GM18498 (cell line): ENCODE measurements around the gene NARS2.
A peak's percentile ranks its signal among the peaks of the same experiment; 100 is the strongest.

ENCODE experiments used
- ATAC-seq: cut with Tn5 transposase; IDR thresholded peaks from one replicate; pipeline ENCODE4 v1.9.1; 2021; ENCODE audit warnings: mild to moderate bottlenecking, moderate library complexity; ENCODE audit not compliant: unreplicated experiment

Gene NARS2

GRCh38 chr11:78446210-78446609, 128.5 kb downstream of the NARS2 start:
- ATAC-seq = no peak

GRCh38 chr11:78444726-78445125, 129.9 kb downstream of the NARS2 start:
- ATAC-seq = no peak

- no peak for ATAC-seq
Measured at GRCh38 chr11:78441956-78442355, 132.7 kb downstream of the NARS2 start.

- ATAC-seq = peak; percentile 82
Measured at GRCh38 chr11:78438298-78438975, 136.2 kb downstream of the NARS2 start.

- no peak for ATAC-seq
Measured at GRCh38 chr11:78432956-78433355, 141.7 kb downstream of the NARS2 start.

- no peak for ATAC-seq
Measured at GRCh38 chr11:78432058-78432515, 142.6 kb downstream of the NARS2 start.

GRCh38 chr11:78429660-78430059, 145.0 kb downstream of the NARS2 start:
- ATAC-seq = no peak

GRCh38 chr11:78429209-78429608, 145.5 kb downstream of the NARS2 start:
- no peak for ATAC-seq

GRCh38 chr11:78428773-78429172, 145.9 kb downstream of the NARS2 start:
- ATAC-seq = no peak

- no peak for ATAC-seq
Measured at GRCh38 chr11:78428266-78428636, 146.4 kb downstream of the NARS2 start.

GRCh38 chr11:78427615-78428265, 146.9 kb downstream of the NARS2 start:
- peak; percentile 39 for ATAC-seq

GRCh38 chr11:78426845-78427244, 147.8 kb downstream of the NARS2 start:
- no peak for ATAC-seq

GRCh38 chr11:78425399-78426070, 149.1 kb downstream of the NARS2 start:
- ATAC-seq = no peak

GRCh38 chr11:78424334-78425270, 150.1 kb downstream of the NARS2 start:
- peak; percentile 40 for ATAC-seq

- no peak for ATAC-seq
Measured at GRCh38 chr11:78423241-78423640, 151.4 kb downstream of the NARS2 start.

GRCh38 chr11:78420796-78421209, 153.9 kb downstream of the NARS2 start:
- ATAC-seq = no peak

- ATAC-seq = no peak
Measured at GRCh38 chr11:78420255-78420764, 154.4 kb downstream of the NARS2 start.

- ATAC-seq = no peak
Measured at GRCh38 chr11:78419327-78419726, 155.3 kb downstream of the NARS2 start.

GRCh38 chr11:78418584-78419211, 156.0 kb downstream of the NARS2 start:
- no peak for ATAC-seq

GRCh38 chr11:78417888-78418583, 156.6 kb downstream of the NARS2 start:
- peak; percentile 72 for ATAC-seq
